IgD-negative memory B cell (primary cell): ENCODE measurements around the gene KIF16B. TPM values are rescaled to one million over a fixed set of nuclear protein-coding genes. Genes with fewer than 3 reads are reported as not detected.

Experiments
- H3K27ac Mint-ChIP-seq, 3 donors: one replicate each; pipeline ENCODE4 v1.8.0; 2020 to 2022; ENCODE audit warnings: mild to moderate bottlenecking in 3 of 3, mixed read lengths in 3 of 3, moderate library complexity in 1 of 3
- H3K27me3 Mint-ChIP-seq: one replicate; pipeline ENCODE4 v1.8.0; 2021; ENCODE audit warnings: mixed read lengths
- H3K36me3 Mint-ChIP-seq: one replicate; pipeline ENCODE4 v1.8.0; 2020; ENCODE audit warnings: mild to moderate bottlenecking, mixed read lengths
- H3K4me1 Mint-ChIP-seq, 3 donors: one replicate each; pipeline ENCODE4 v1.8.0; 2020 to 2022; ENCODE audit warnings: mixed read lengths in 3 of 3, mild to moderate bottlenecking in 1 of 3
- H3K4me3 Mint-ChIP-seq, 4 donors: one replicate each; pipeline ENCODE4 v1.8.0; 2020 to 2022; ENCODE audit warnings: mild to moderate bottlenecking in 4 of 4, mixed read lengths in 4 of 4, moderate library complexity in 3 of 4
- H3K9me3 Mint-ChIP-seq, 3 donors: one replicate each; pipeline ENCODE4 v1.8.0; 2020 to 2021; ENCODE audit warnings: mixed read lengths in 3 of 3, mild to moderate bottlenecking in 1 of 3
- polyA plus RNA-seq: library from polyadenylated mRNA; unstranded; fragments of 300-500 nt; fragmentation: Illumina TruSeq; gene quantifications from one replicate; pipeline ENCODE4 v1.2.3, GENCODE V29; 2021

The KIF16B gene
- polyA plus RNA-seq, 1 donor from 2014 or later: 7.3 TPM

DNA sequence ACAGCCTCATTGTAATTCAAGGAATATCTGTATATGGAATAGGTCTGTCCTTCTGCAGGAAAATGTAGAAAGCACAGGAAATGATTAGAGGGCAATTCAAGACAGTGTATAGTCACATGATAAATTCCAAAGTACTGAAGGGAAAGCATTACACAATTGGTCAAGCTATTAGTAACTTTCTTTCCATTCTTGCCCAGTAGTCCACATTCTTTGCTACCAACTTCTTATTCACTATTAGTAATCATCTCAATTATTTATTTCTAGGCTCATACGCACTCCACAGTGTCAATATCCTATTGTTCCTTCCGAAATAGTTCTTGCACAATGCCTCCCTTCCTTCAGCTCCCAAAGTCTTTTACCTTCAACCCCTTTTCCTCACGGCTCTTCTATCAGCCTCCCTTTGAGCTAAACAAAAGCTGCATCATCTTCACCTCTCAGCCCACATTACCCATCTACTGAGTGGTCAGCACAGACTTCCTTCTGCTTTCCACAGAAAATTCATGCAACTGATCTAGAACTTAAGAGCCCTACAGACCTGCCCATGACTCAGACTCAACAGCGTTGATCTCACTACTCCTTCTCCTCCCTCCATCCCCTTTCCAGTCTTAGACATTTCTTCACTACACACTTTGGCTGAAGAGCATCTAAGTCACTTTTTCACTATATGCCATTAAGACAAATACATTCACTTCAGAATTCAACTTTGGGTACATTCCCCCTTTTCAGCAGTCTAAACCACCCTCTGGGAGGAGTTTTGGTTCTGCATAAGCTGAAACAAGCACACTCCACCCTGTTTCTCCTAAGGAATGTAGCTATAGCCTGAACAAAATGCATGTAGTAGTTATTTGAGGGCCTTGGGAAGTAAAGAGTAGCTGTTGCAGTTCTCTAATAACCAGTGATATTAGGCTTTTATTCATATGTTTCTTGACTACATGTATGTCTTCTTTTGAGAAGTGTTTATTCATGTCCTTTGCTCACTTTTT is 157.9 kb downstream of the KIF16B start:
- no peak overlapping the region for H3K27ac Mint-ChIP-seq
- H3K4me1 Mint-ChIP-seq: no peaks in the 10 kb centered on the region
- H3K27me3 Mint-ChIP-seq: no peaks in the 10 kb centered on the region
- H3K4me3 Mint-ChIP-seq: no peak overlapping the region
- peaks cover 0 to 5% (median 1%) of the 10 kb centered on the region in 3 donors for H3K9me3 Mint-ChIP-seq
- peaks cover 22% of the 10 kb centered on the region for H3K36me3 Mint-ChIP-seq

DNA sequence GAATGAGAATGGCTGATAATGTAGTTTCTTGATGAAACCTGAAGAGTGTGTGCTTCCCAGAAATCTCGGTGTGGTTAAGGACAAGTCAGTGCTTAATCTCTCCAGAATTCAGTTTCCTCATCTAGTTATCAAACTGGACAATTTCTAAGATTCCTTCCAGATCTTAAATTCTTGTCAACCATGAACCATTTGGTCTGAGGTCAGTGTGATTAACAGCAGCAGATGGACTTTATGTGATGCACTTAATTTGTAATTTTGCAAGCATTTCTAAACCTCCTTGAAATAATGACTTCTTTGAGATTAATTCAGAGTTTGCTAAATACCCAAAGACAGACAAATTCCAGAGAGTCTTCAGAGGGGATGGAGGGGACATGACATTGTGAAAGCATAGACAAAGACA is 160.3 kb downstream of the KIF16B start:
- Mint-ChIP-seq H3K36me3 (peaks cover 21% of the 10 kb centered on the region), H3K9me3 (peaks cover 0 to 5% (median 1%) of the 10 kb centered on the region in 3 donors), H3K4me3 (no peak overlapping the region), H3K4me1 (peaks cover 0 to 1% (median 0%) of the 10 kb centered on the region in 3 donors), H3K27ac (no peak overlapping the region), H3K27me3 (no peaks in the 10 kb centered on the region)

DNA sequence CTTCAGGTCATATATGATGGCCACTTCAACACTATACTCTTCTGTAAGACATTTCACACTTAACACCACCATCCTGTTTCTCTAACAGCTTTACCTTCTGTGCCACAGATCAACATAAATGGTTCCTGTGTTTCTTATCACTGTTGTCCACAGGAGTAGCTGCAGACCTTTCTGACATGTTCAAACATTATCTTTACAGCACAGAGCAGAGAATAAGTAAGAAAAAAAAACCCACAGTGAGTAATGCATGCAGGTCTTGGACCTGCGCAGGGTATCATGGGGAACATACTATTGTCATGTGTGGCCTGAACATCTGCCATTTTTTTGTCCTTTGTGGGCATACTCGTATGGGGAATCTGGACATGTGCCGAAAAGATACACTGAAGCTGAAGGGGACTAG is 161.9 kb downstream of the KIF16B start:
- H3K27me3 Mint-ChIP-seq: no peaks in the 10 kb centered on the region
- H3K36me3 Mint-ChIP-seq: peaks cover 24% of the 10 kb centered on the region
- H3K27ac Mint-ChIP-seq: no peak overlapping the region
- peaks cover 0 to 5% (median 1%) of the 10 kb centered on the region in 3 donors for H3K9me3 Mint-ChIP-seq
- H3K4me3 Mint-ChIP-seq: no peak overlapping the region
- peaks cover 0 to 1% (median 0%) of the 10 kb centered on the region in 3 donors for H3K4me1 Mint-ChIP-seq

DNA sequence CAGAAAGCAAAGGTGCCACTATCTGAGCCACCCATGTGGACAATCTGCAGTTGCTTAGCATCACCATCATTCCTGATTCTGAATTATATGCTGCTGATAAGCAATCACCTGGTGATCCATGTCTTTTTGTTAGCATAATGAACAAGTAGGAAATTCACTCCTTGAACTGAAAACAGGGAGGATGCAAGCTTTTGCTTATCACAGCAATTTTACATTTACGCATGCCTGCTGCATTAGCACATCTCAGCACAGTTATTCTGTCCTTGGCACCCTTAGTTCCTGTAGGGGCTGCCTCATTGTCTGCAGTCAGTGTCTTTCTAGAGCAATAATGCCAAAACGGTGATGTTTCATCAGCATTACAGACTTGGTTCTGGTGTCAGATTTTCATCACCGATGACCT is 162.6 kb downstream of the KIF16B start:
- H3K4me3 Mint-ChIP-seq: no peak overlapping the region
- no peaks in the 10 kb centered on the region for H3K27me3 Mint-ChIP-seq
- peaks cover 0 to 5% (median 1%) of the 10 kb centered on the region in 3 donors for H3K9me3 Mint-ChIP-seq
- H3K27ac Mint-ChIP-seq: no peak overlapping the region
- peaks cover 26% of the 10 kb centered on the region for H3K36me3 Mint-ChIP-seq
- peaks cover 0 to 1% (median 0%) of the 10 kb centered on the region in 3 donors for H3K4me1 Mint-ChIP-seq

DNA sequence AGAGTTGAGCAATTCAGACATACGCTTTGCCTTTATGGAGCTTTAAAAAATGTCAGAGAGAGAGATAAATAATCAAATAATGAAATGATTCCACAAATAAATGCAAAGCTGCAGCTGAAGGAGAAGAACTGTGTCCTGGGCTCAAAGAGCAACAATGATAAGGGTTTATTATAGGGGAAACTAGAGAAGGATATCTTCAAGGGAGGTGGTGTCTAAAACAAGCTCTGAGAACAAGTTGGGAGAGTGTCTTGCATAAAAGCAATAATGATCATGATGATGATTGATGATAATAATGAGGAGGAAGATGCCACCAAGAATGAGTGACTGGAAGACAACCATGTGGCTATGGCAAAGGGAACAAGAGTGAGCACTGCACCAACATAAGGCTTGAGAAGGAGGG is 164.3 kb downstream of the KIF16B start:
- Mint-ChIP-seq H3K36me3 (peaks cover 22% of the 10 kb centered on the region), H3K27ac (no peak overlapping the region), H3K9me3 (peaks cover 0 to 5% (median 1%) of the 10 kb centered on the region in 3 donors), H3K4me1 (peaks cover 0 to 1% (median 0%) of the 10 kb centered on the region in 3 donors), H3K4me3 (no peak overlapping the region), H3K27me3 (no peaks in the 10 kb centered on the region)

DNA sequence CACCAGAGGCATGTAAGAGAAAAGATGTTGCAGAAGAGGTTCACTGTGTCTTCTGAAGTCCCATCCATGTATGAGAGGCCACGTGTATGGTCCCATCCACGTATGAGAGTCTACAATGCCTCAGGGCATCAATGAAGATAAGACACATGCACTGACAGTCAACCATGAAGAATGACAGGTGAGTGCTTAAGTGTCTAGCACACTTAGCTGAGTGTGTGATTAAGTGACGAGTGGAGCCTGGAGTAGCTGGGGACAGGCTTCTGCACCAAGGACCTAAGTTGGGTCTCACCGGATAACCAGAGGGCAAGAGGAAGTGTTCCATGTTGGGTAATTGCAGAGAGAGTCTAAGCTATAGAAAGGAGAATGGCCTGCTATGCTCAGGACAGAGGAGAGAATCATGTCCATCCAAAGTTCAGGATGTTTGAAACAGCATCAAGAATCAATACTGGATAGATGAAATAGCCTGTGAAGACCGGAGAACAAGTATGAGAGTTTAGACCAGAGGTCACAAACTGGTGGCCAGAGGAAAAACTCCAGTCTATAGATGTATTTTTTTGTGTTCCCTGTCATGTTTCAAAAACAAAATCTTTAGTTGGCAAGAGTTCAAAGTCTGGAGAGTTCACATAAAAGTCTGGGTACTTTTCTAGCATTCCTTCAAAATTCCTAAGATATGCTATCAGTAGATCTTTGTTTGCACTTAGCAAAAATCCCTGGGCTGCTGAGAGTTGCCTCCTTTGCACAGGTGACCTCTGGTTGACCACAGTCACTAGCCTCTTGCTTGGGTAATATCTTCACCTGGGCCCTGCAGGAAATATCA is 165.8 kb downstream of the KIF16B start:
- H3K9me3 Mint-ChIP-seq: peaks cover 0 to 5% (median 1%) of the 10 kb centered on the region in 3 donors
- no peak overlapping the region for H3K4me3 Mint-ChIP-seq
- H3K27ac Mint-ChIP-seq: no peak overlapping the region
- H3K27me3 Mint-ChIP-seq: no peaks in the 10 kb centered on the region
- H3K36me3 Mint-ChIP-seq: peaks cover 22% of the 10 kb centered on the region
- H3K4me1 Mint-ChIP-seq: peaks cover 0 to 4% (median 1%) of the 10 kb centered on the region in 3 donors

DNA sequence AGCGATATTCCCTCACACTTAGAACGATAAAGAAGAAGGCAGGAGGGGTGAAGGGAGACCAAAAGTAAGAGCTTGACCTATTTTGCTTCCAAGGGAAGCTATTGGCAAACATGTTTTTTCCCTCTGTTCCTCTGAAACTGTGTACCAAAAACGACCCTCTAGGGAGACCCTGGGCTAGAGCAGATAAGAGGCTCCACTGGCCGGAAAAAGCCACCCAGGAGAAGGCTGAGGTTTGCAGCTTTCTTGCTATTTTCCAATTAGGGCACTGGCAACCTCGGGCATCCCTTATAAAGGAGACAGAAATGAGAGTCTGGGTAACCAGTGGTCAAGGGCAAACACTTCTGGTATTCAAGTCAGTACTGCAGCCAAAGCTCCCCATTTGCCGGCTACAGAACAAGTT is 168.0 kb downstream of the KIF16B start:
- H3K9me3 Mint-ChIP-seq: no peaks in the 10 kb centered on the region
- no peak overlapping the region for H3K27ac Mint-ChIP-seq
- no peaks in the 10 kb centered on the region for H3K27me3 Mint-ChIP-seq
- H3K36me3 Mint-ChIP-seq: peaks cover 26% of the 10 kb centered on the region
- peaks cover 2 to 4% (median 3%) of the 10 kb centered on the region in 3 donors for H3K4me1 Mint-ChIP-seq
- H3K4me3 Mint-ChIP-seq: no peak overlapping the region

DNA sequence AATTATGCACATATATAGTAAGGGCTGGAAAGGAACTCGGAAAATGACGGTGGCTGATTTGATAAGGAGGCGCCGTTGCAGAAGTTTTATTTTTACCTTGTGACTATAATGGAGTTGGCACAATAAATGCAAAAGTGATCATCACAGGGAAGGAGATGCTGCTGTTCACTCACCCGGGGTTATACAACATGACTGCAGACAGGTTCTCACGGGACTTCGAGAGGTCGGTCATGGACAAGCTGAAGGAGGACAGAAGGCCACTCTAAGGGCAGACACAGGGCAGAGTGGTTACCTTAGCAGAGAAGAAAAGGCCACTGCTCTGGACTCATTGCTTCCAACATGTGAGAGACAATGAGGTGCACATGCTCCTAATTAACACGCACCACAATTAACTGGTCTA is 168.6 kb downstream of the KIF16B start:
- no peaks in the 10 kb centered on the region for H3K9me3 Mint-ChIP-seq
- H3K4me3 Mint-ChIP-seq: no peak overlapping the region
- H3K36me3 Mint-ChIP-seq: peaks cover 25% of the 10 kb centered on the region
- no peaks in the 10 kb centered on the region for H3K27me3 Mint-ChIP-seq
- H3K4me1 Mint-ChIP-seq: peaks cover 2 to 4% (median 3%) of the 10 kb centered on the region in 3 donors
- no peak overlapping the region for H3K27ac Mint-ChIP-seq

DNA sequence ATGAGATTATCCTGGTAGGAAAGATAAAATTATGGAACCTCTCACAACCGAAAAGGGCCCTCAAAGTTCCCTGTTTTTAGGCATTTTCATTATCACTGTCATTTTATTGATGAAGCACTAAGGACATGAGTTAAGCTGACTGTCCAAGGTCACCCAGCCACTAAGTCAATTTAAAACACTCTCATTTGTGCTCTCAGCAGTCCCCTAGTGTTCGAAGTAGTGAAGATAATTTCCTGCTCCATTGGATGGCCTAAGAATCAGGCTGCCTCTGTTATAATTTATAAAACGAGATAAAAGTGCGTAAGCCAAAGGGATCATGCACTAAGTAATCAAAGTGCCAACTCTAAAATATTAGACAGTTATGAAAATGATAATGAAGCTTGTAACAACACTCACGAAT is 169.1 kb downstream of the KIF16B start:
- Mint-ChIP-seq H3K27ac (no peak overlapping the region), H3K4me1 (peaks cover 1 to 4% (median 2%) of the 10 kb centered on the region in 3 donors), H3K4me3 (no peak overlapping the region), H3K9me3 (no peaks in the 10 kb centered on the region), H3K36me3 (peaks cover 23% of the 10 kb centered on the region), H3K27me3 (no peaks in the 10 kb centered on the region)

DNA sequence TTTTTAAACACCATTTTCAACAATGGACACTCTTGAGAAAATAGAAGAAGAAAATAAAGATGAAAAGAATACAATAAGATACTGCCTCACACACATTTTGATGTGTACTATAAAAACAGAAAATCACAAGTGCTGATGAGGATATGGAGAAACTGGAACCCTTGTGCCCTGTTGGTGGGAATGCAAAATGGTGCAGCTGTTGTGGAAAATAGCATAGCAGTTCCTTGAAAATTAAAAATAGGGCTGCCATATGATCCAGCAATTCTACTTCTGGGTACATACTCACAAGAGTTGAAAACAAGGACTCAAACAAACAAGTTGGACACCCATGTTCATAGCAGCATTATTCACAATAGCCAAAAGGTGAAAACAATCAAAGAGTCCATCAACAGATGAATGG is 173.0 kb downstream of the KIF16B start:
- no peaks in the 10 kb centered on the region for H3K27me3 Mint-ChIP-seq
- no peak overlapping the region for H3K4me3 Mint-ChIP-seq
- H3K4me1 Mint-ChIP-seq: peaks cover 1 to 4% (median 2%) of the 10 kb centered on the region in 3 donors
- H3K27ac Mint-ChIP-seq: no peak overlapping the region
- H3K9me3 Mint-ChIP-seq: peaks cover 0 to 3% (median 2%) of the 10 kb centered on the region in 3 donors
- H3K36me3 Mint-ChIP-seq: peaks cover 25% of the 10 kb centered on the region

DNA sequence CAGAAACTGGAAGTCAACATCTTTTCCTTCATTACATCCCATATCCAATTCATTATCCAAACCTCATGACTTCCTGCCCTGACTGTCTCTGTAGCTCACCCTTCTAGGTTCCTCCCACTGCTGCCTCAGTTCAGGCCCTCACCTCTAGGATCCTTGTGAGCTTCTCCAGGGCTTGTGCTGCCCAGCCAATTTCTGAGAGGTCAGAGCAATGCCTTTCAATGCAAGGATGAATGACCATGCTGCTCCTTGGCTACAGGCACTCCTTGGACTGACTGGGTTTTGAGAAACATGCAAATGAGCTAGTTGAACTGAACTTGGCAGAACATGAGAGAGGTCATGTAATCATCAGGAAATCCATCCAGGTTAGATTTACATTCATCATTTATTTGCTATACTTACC is 173.4 kb downstream of the KIF16B start:
- peaks cover 1 to 4% (median 2%) of the 10 kb centered on the region in 3 donors for H3K4me1 Mint-ChIP-seq
- peaks cover 25% of the 10 kb centered on the region for H3K36me3 Mint-ChIP-seq
- peaks cover 0 to 3% (median 2%) of the 10 kb centered on the region in 3 donors for H3K9me3 Mint-ChIP-seq
- H3K27me3 Mint-ChIP-seq: no peaks in the 10 kb centered on the region
- no peak overlapping the region for H3K4me3 Mint-ChIP-seq
- H3K27ac Mint-ChIP-seq: no peak overlapping the region

DNA sequence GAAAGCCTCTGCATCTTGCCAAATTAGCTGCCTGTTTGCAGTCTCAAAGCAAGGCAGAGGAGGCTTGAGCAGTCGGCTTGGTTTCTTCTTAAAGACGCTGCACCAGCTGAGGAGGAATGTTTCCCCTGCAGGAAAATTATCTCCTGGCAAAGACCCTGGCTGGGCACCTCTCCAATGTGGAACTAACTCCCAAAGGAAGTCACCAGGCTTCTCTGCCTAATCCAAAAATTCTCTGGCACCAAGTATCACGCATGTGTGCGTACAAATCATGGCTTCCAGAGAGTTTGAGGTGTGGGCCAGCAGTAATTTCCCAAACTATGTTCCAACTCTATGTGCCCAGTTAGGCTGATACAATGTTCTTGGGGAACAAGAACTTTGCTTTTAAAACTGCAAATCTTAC is 176.2 kb downstream of the KIF16B start:
- Mint-ChIP-seq H3K27me3 (no peaks in the 10 kb centered on the region), H3K9me3 (peaks cover 0 to 3% (median 2%) of the 10 kb centered on the region in 3 donors), H3K4me1 (peaks cover 6 to 8% (median 6%) of the 10 kb centered on the region in 3 donors), H3K27ac (no peak overlapping the region), H3K4me3 (no peak overlapping the region), H3K36me3 (peaks cover 22% of the 10 kb centered on the region)

DNA sequence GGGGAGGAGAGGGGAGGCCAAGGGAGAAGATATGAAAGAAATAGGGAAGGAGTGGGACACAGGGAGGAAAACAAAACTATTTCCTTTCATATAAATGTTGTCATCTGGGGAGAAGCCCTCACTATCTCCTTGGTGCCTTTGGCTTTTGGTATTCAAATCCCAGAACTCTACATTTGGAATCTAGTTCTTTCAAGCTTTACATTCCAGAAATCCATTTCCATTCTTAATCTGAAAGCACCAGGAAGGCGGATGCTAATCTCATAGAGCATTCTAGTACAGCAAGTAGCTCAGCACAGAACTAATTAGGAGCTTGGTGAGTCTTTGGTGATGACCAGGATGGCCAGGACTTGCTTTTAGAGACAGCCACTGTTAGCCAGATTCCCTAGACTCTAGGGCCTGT is 177.9 kb downstream of the KIF16B start:
- peaks cover 18 to 24% (median 21%) of the 10 kb centered on the region in 3 donors for H3K4me1 Mint-ChIP-seq
- H3K36me3 Mint-ChIP-seq: peaks cover 19% of the 10 kb centered on the region
- H3K27ac Mint-ChIP-seq: no peak overlapping the region
- peaks cover 0 to 3% (median 2%) of the 10 kb centered on the region in 3 donors for H3K9me3 Mint-ChIP-seq
- no peak overlapping the region for H3K4me3 Mint-ChIP-seq
- H3K27me3 Mint-ChIP-seq: no peaks in the 10 kb centered on the region

DNA sequence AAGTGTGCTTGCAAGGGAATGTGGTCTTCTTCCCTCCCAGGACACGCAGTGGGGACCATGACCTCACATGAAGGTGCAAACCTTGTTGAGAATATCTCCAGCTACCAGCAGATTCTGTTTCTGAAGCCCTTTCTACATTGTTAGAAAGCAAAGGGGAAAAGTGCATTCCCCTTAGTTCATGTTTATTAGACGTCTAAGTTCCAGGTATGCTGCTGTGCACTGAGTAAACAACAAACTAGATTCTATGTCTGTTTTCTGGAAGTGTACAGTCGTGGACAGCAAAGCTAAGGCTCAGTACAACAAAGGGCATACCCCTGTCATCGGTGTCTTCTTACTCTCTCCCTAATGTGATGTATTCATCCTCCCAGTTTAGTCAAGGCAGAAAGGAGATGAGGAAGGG is 178.5 kb downstream of the KIF16B start:
- H3K36me3 Mint-ChIP-seq: peaks cover 19% of the 10 kb centered on the region
- no peaks in the 10 kb centered on the region for H3K27me3 Mint-ChIP-seq
- H3K27ac Mint-ChIP-seq: no peak overlapping the region
- peaks cover 18 to 24% (median 21%) of the 10 kb centered on the region in 3 donors for H3K4me1 Mint-ChIP-seq
- no peak overlapping the region for H3K4me3 Mint-ChIP-seq
- H3K9me3 Mint-ChIP-seq: peaks cover 0 to 3% (median 2%) of the 10 kb centered on the region in 3 donors

DNA sequence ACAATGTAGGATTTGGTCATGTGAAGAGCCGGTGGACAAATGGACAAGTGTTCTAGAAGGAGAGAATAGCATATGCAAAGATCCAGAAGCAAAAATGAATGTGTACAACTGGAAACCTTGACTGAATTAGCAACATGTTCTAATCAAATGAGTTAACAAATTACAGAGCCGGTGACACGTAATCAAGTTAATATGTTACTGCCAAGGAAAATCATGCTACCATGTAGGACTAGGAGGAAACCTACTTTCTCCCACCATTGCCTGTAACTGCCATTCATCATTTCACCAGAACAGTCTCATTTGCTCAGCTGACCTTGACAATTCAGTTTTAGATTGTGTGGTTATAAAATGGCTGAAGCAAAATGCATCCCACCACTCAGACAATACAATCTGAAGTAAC is 179.4 kb downstream of the KIF16B start:
- Mint-ChIP-seq H3K4me3 (no peak overlapping the region), H3K27me3 (no peaks in the 10 kb centered on the region), H3K4me1 (peaks cover 18 to 24% (median 21%) of the 10 kb centered on the region in 3 donors), H3K27ac (no peak overlapping the region), H3K9me3 (peaks cover 0 to 3% (median 2%) of the 10 kb centered on the region in 3 donors), H3K36me3 (peaks cover 14% of the 10 kb centered on the region)
